Measurements from ENCODE around the gene GJA10. TPM values are rescaled to one million over a fixed set of nuclear protein-coding genes. Genes with fewer than 3 reads are reported as not detected.

GJA10 gene
- total RNA-seq, 1 donor from 2014 or later: not detected

DNA sequence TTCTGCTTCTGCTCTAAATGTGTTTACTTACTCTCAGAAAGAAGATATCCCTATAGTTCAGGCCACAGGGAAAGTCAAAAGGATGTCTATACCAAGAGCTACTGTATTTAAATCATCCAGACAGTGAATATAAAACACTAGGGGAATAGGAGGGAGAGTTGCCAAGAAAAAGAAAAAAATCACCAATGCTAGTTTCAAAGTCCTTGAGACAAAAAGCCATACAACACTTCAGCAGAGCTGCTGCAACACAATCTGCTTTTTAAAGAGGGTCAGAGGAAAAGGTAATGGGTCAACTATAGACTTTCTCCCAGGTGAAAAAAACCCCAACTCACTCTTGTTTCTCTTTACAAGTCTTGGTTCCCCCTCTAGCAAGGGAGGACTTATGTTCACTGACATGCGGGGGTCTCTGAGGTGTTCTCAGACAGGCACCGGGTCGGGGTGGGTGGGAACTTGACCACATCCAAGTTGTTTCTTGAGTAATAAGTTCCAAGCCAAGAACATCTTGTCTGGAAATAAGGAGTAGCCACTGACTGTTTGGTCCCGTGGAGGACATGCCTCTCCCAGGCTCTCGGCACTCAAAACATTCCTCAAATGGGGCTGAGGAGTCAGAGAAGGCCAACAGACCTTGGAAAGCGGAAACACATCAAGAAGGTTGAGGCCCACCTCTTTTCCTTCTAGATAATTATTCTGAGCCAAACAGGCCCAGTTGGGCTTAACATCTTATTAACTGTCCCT, 47.7 kb downstream of the GJA10 start:
- H3K4me3 Mint-ChIP-seq (ENCODE audit: unreplicated experiment): peak overlapping the region; percentile 8
- peaks cover 9% of the 10 kb centered on the region for H3K36me3 Mint-ChIP-seq (ENCODE audit: unreplicated experiment)
- no peak for DNase-seq
- H3K27me3 Mint-ChIP-seq (ENCODE audit: unreplicated experiment): peaks cover 7% of the 10 kb centered on the region
- peaks cover 2% of the 10 kb centered on the region for H3K9me3 Mint-ChIP-seq (ENCODE audit: unreplicated experiment)
- peaks cover 27% of the 10 kb centered on the region for H3K4me1 Mint-ChIP-seq (ENCODE audit: low read depth, unreplicated experiment)
- no peak for TF ChIP-seq CTCF (IDR thresholded peaks at IDR 0.05; ENCODE audit: partially characterized antibody, unreplicated experiment)
- peak overlapping the region; percentile 90 for H3K27ac Mint-ChIP-seq (ENCODE audit: unreplicated experiment)

GRCh38 chr6:89942601-89943000, 48.3 kb downstream of the GJA10 start:
- peak overlapping the region; percentile 28 for H3K27ac Mint-ChIP-seq (ENCODE audit: unreplicated experiment)
- no peak overlapping the region for H3K4me3 Mint-ChIP-seq (ENCODE audit: unreplicated experiment)
- no peak for DNase-seq
- peaks cover 2% of the 10 kb centered on the region for H3K9me3 Mint-ChIP-seq (ENCODE audit: unreplicated experiment)
- peaks cover 9% of the 10 kb centered on the region for H3K36me3 Mint-ChIP-seq (ENCODE audit: unreplicated experiment)
- H3K27me3 Mint-ChIP-seq (ENCODE audit: unreplicated experiment): peaks cover 6% of the 10 kb centered on the region
- no peak for TF ChIP-seq CTCF (IDR thresholded peaks at IDR 0.05; ENCODE audit: partially characterized antibody, unreplicated experiment)
- H3K4me1 Mint-ChIP-seq (ENCODE audit: low read depth, unreplicated experiment): peaks cover 27% of the 10 kb centered on the region

GRCh38 chr6:89944181-89944755, 50.0 kb downstream of the GJA10 start:
- H3K9me3 Mint-ChIP-seq (ENCODE audit: unreplicated experiment): peaks cover 2% of the 10 kb centered on the region
- peaks cover 9% of the 10 kb centered on the region for H3K36me3 Mint-ChIP-seq (ENCODE audit: unreplicated experiment)
- peaks cover 4% of the 10 kb centered on the region for H3K27me3 Mint-ChIP-seq (ENCODE audit: unreplicated experiment)
- H3K27ac Mint-ChIP-seq (ENCODE audit: unreplicated experiment): peak overlapping the region; percentile 16
- H3K4me3 Mint-ChIP-seq (ENCODE audit: unreplicated experiment): no peak overlapping the region
- DNase-seq: no peak
- H3K4me1 Mint-ChIP-seq (ENCODE audit: low read depth, unreplicated experiment): peaks cover 27% of the 10 kb centered on the region
- no peak for TF ChIP-seq CTCF (IDR thresholded peaks at IDR 0.05; ENCODE audit: partially characterized antibody, unreplicated experiment)

DNA sequence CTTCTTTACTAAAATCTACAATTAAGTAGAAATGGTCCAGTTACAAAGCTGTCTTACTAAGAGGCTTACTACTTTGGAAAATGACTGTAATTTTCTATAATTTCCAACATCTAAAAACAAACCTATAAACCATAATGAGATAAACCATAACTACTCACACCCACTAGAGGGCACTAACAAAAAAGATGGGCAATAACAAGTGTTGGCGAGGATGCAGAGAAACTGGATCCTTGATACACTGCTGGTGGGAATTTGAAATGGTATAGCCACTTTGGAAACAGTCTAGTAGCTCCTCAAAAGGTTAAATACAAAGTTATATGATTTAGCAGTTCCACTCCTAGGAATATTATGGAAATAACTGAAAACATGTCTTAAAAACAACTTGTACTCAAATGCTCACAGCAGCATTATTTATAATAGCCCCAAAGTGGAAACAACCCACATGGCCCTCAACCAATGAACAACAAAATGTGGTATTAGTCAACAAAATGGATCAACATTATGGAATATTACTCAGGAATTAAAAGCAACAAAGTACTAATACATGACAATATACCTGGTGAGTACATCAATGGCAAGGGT, 50.6 kb downstream of the GJA10 start:
- H3K27me3 Mint-ChIP-seq (ENCODE audit: unreplicated experiment): peaks cover 6% of the 10 kb centered on the region
- no peak overlapping the region for H3K4me3 Mint-ChIP-seq (ENCODE audit: unreplicated experiment)
- no peak for DNase-seq
- peak; percentile 53 for TF ChIP-seq CTCF (IDR thresholded peaks at IDR 0.05; ENCODE audit: partially characterized antibody, unreplicated experiment)
- H3K9me3 Mint-ChIP-seq (ENCODE audit: unreplicated experiment): peaks cover 2% of the 10 kb centered on the region
- H3K36me3 Mint-ChIP-seq (ENCODE audit: unreplicated experiment): peaks cover 12% of the 10 kb centered on the region
- peaks cover 27% of the 10 kb centered on the region for H3K4me1 Mint-ChIP-seq (ENCODE audit: low read depth, unreplicated experiment)
- no peak overlapping the region for H3K27ac Mint-ChIP-seq (ENCODE audit: unreplicated experiment)

Other genes starting within 250 kb of the GJA10 start
- 39.2 TPM for gene MDN1, start 74.7 kb upstream of the GJA10 start, total RNA-seq (ENCODE audit: unreplicated experiment)
- gene CASP8AP2, start 64.6 kb upstream of the GJA10 start, total RNA-seq (ENCODE audit: unreplicated experiment): 20.3 TPM